KBM-7 (cell line): ENCODE measurements around the gene TAF10.

Experiments used
- DNase-seq: peaks from one replicate; pipeline ENCODE4 v3.0.0-alpha.2; 2015
- in situ Hi-C: fragments of 300-500 bp; cut with MboI; formaldehyde crosslinking; loops from 2 replicates; pipeline ENCODE4 v1.14.3; 2020; ENCODE audit warnings: low sequenced_read_pairs, low pct_unique_long_range_greater_than_20kb, mixed read lengths

Gene TAF10

GRCh38 chr11:6612213-6613041 lies at the start of gene TAF10:
Gene TAF10 (minus strand): TSS chr11:6612216. CDS start chr11:6612189, 27 bp downstream.
- peak; percentile 97 for DNase-seq
- in situ Hi-C loops = no loop called here

- DNase-seq = no peak
- in situ Hi-C loops = no loop called here
Measured at GRCh38 chr11:6660712-6661111, 48.7 kb upstream of the TAF10 start.

GRCh38 chr11:6658647-6659046 lies 46.6 kb upstream of the TAF10 start:
- in situ Hi-C loops = no loop called here
- no peak for DNase-seq

- in situ Hi-C loops = no loop called here
Measured at GRCh38 chr11:6657346-6657745, 45.3 kb upstream of the TAF10 start.

GRCh38 chr11:6656936-6657335 lies 44.9 kb upstream of the TAF10 start:
- in situ Hi-C loops = no loop called here

More at GRCh38 chr11:6657346-6657745, 45.3 kb upstream of the TAF10 start:
- no peak for DNase-seq

GRCh38 chr11:6656584-6656915 lies 44.5 kb upstream of the TAF10 start:
- in situ Hi-C loops = no loop called here

More at GRCh38 chr11:6656936-6657335, 44.9 kb upstream of the TAF10 start:
- DNase-seq = no peak

GRCh38 chr11:6655790-6656583 lies 44.0 kb upstream of the TAF10 start, which contains the start of gene DCHS1:
Gene DCHS1 (minus strand): TSS chr11:6655809. CDS start chr11:6641613, 14,196 bp downstream.
- in situ Hi-C loops = no loop called here
- DNase-seq = no peak

More at GRCh38 chr11:6656584-6656915, 44.5 kb upstream of the TAF10 start:
- DNase-seq = no peak

GRCh38 chr11:6655020-6655789 lies 43.2 kb upstream of the TAF10 start:
- no peak for DNase-seq
- in situ Hi-C loops = no loop called here

GRCh38 chr11:6654281-6655019 lies 42.4 kb upstream of the TAF10 start:
- in situ Hi-C loops = no loop called here

GRCh38 chr11:6653656-6654055 lies 41.6 kb upstream of the TAF10 start:
- in situ Hi-C loops = no loop called here

More at GRCh38 chr11:6654281-6655019, 42.4 kb upstream of the TAF10 start:
- DNase-seq = no peak

GRCh38 chr11:6653097-6653496 lies 41.1 kb upstream of the TAF10 start:
- in situ Hi-C loops = no loop called here

More at GRCh38 chr11:6653656-6654055, 41.6 kb upstream of the TAF10 start:
- no peak for DNase-seq

GRCh38 chr11:6652182-6652581 lies 40.2 kb upstream of the TAF10 start:
- in situ Hi-C loops = no loop called here
- DNase-seq = no peak

More at GRCh38 chr11:6653097-6653496, 41.1 kb upstream of the TAF10 start:
- no peak for DNase-seq

GRCh38 chr11:6650980-6651379 lies 39.0 kb upstream of the TAF10 start:
- in situ Hi-C loops = no loop called here
- DNase-seq = no peak

GRCh38 chr11:6650104-6650503 lies 38.1 kb upstream of the TAF10 start:
- in situ Hi-C loops = no loop called here
- no peak for DNase-seq

GRCh38 chr11:6648501-6648900 lies 36.5 kb upstream of the TAF10 start:
- DNase-seq = no peak
- in situ Hi-C loops = no loop called here

- in situ Hi-C loops = no loop called here
- no peak for DNase-seq
Measured at GRCh38 chr11:6647836-6648235, 35.8 kb upstream of the TAF10 start.

- peak; percentile 91 for DNase-seq
- in situ Hi-C loops = no loop called here
Measured at GRCh38 chr11:6646918-6647679, 35.1 kb upstream of the TAF10 start.

GRCh38 chr11:6646576-6646917 lies 34.5 kb upstream of the TAF10 start:
- in situ Hi-C loops = no loop called here
- DNase-seq = no peak
